NCI-H510A treated with DMSO at 0.1 percent for 48 hours (cell line): Measurements from ENCODE around the gene MYO18B.

ENCODE experiments used
- DNase-seq: peaks from one replicate; lab custom pipeline; 2025; lab: John Stamatoyannopoulos, UW

The MYO18B gene

DNA sequence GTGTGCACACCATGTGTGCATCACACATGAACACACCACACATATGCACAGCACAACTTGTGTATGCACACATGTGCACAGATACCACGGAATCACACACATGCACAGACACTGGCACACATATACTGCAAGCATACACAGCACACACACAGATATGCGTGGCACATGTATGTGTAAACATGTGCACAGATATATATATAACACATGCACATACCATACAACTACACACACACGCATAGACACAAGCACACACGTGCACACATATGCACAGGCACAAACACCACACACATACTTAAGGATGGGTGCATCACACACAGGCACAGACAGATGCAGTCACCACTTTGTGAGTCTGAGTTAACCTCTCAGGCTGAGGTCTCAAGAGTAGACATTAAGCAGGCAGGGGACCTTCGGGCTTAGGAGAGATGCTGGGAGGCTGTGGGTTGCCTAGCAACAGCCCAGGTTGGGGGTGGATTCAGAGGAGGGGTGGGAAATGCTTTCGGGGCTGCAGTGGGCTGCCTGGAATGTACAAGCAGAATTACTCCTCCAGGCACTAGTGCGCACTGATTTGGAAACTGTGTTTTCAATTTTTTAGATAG lies 82.9 kb downstream of the MYO18B start:
- no peak for DNase-seq

GRCh38 chr22:25827415-25827814 lies 85.4 kb downstream of the MYO18B start:
- no peak for DNase-seq

DNA sequence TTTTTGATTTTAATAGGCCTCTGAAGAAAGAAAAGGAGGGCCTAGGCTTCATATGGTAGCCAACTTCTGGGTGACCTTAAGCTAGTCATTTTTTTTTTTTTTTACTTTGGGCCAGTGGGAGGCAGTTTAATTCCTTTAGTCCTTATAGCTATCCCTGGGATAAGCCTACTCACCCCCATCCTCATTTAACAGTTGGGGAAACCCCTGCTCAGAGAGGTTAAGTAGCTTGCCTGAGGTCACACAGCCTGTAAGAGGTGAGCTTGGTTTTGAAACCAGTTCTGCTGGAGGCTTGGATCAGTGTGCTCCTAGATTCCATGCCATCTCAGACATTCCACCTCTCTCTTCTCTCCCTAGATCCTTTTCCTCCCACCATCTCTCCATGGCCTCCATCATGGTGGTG lies 86.4 kb downstream of the MYO18B start:
- DNase-seq: no peak

GRCh38 chr22:25829237-25829636 lies 87.2 kb downstream of the MYO18B start:
- no peak for DNase-seq

GRCh38 chr22:25829808-25830777 lies 88.1 kb downstream of the MYO18B start:
- DNase-seq: no peak

- DNase-seq: no peak
Measured at GRCh38 chr22:25833091-25833490, 91.1 kb downstream of the MYO18B start.

DNA sequence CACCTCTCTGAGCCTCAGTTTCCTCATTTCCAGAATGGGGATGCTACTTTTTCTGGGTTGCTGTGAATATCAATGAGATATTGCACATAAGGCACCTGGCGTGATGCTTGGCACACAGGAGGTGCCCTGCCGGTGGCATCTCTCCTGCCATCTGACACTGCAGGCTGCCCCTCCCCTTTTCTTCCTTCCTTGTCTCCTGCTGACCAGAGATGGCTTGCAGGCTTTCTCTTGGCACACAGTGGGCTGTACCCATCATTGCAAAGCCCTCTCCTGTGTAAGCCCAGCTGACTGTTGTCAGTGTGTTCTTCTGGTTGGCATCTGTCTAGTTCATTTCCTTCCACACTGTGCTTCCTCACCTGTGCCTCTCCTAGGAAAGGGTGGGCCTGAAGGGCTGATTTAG lies 91.7 kb downstream of the MYO18B start:
- no peak for DNase-seq

DNA sequence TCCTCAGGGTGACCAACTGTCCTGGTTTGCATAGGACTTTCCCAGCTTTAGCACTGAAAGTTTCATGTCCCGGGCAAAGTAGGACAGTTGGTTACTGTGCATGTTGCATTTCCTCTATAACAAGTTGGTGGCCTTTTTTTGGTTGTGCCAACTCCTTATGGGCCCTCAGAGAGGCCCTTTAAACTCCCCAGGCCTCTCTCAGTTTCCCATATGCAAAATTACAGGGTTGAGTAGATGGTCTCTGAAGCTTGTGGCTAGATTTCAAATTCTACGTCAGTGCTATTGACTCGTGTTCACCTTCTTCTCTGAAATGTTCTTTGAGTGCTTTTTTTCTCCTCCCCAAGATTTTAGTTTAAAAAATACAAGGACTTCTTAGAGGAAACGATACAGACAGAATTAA lies 92.5 kb downstream of the MYO18B start:
- no peak for DNase-seq

GRCh38 chr22:25835348-25835747 lies 93.4 kb downstream of the MYO18B start:
- no peak for DNase-seq

GRCh38 chr22:25837288-25837900 lies 95.4 kb downstream of the MYO18B start:
- no peak for DNase-seq

- DNase-seq: no peak
Measured at GRCh38 chr22:25838960-25839741, 97.2 kb downstream of the MYO18B start.

DNA sequence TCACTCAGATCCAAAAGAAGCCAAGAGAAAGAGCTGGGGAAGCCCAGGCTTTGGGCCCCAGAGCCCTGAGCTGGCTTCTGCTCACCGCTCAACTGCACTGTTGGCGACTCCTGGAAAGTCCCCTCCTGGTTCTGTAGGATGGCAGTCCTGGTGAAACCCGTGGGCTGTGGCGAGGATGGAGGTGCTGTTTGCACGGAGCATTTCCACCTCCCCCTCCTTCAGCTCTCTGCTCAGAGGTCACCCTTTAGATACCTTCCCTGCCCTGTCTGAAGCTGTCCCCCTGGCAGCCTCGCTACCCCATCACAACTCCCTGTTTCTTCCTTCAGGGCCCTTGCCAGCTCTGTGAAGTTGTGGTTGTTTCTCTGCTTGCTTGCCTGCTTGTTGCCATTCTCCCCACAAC lies 97.8 kb downstream of the MYO18B start:
- DNase-seq: no peak

DNA sequence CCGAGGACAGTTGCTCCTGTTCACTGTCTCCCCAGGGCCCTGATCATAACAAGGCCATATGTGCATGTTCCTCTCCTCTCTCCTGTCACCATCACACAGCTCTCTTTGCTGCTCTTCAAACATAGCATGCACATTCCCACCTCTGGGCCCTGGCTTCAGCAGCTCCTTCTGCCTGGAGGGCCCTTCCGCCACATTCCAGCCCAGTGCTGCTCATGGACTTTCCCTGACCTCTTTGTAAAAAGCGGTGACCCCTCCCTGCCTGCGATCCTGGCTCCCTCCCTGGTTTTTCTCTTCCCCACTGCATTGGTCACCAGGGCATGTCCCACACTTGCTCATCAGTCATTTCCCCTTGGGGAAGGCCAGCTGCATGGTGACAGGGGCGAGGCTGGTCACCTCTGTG lies 98.2 kb downstream of the MYO18B start:
- DNase-seq: no peak

DNA sequence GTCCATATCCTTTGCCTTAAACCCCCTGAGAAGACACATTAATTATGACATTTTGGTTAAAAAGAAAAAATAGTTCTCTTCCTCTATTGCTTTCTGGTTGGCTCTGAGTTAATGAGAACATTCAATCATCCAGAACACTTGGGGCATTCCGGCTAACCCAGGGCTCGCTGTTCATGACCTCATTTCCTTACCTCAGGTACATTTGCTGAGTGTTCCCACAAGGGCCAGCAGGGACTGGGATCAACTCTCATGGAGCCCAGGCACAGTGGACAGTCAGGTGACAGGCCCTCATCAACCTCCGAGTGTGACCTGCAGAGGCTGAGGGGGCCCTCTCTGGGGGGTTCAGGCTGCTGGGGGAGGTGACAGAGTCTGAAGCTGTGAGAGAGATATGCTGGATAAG lies 98.9 kb downstream of the MYO18B start:
- no peak for DNase-seq

DNA sequence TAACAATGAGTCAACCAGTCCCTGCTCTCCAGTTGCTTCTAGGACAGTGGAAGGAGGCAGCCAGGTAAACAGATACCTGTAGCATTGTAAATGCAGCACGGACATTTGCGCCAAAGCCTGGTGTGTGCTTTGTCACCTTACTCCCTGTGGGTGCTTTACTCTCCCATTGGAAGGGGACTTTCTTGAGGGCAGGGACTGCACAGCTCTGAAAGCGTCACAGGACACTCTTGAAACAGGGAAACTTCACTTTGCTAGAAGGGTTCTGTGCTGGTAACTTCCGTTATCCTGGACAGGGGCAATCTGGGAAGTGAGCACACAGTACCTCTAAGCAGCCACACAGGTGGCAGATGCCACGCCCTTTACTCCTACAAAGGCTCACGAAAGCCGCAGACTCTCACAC lies 99.8 kb downstream of the MYO18B start:
- no peak for DNase-seq

- DNase-seq: no peak
Measured at GRCh38 chr22:25843660-25844405, 101.8 kb downstream of the MYO18B start.

GRCh38 chr22:25844601-25845000 lies 102.6 kb downstream of the MYO18B start:
- no peak for DNase-seq

GRCh38 chr22:25845985-25846745 lies 104.2 kb downstream of the MYO18B start:
- DNase-seq: no peak

- DNase-seq: no peak
Measured at GRCh38 chr22:25847451-25847850, 105.5 kb downstream of the MYO18B start.

- DNase-seq: no peak
Measured at GRCh38 chr22:25848954-25849353, 107.0 kb downstream of the MYO18B start.

GRCh38 chr22:25849522-25849921 lies 107.5 kb downstream of the MYO18B start:
- no peak for DNase-seq
